GM18861 (cell line): ENCODE results near the gene CRACDL.
"Not testable (repeated sequence)": the region's sequence is repeated elsewhere in the genome, so short reads cannot be mapped to it uniquely, and the experiment has no call there.

Experiments used
- ATAC-seq: cut with Tn5 transposase; IDR thresholded peaks from one replicate; pipeline ENCODE4 v1.9.1; 2021; ENCODE audit not compliant: unreplicated experiment

Gene CRACDL

DNA sequence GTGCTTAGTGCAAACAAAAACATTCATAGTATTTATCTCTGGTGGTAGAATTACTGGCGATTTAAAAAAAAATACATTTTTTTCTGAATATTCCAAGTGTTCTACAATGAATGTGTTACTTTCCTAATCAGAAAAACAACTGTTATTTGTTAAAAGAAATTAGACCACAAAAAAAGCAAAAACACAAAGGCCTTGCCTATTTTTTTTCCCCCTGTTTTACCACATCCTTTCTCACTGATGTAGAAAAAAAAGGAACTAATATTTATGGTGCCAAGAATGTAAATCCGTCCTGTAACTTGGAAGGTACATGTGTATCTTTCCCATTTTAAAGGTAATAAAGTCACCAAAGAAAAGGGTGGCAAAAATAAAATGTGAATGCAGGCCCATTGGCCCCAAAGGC, 176.7 kb downstream of the CRACDL start:
- no peak for ATAC-seq

DNA sequence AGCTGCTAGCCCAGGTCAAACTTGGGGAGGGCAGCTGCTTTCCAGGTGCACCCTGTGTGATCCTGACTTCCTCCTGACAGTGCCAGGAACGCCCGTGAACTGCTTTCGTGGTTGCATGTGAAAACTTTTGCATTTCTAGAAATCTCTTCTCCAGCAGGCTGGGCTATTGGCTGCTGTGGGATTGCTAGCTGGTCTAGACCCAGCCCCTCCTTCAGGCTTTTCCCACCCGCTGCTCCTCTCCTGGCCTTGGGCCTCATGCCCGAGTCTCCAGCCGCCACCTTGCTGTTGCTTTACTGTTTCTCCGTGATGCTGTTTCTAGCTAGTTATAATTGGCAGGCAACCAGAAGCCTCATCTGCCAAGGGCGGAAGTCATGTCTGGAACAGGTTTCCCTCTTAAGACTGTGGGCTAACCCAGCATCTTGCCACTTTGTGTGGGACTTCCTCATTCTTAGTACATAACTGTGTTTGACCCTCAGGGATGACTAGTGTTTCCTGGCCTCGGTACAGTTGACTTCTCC, 178.1 kb downstream of the CRACDL start:
- ATAC-seq = peak; percentile 87

- no peak for ATAC-seq
Measured at GRCh38 chr2:98753801-98754200, 182.2 kb downstream of the CRACDL start.

DNA sequence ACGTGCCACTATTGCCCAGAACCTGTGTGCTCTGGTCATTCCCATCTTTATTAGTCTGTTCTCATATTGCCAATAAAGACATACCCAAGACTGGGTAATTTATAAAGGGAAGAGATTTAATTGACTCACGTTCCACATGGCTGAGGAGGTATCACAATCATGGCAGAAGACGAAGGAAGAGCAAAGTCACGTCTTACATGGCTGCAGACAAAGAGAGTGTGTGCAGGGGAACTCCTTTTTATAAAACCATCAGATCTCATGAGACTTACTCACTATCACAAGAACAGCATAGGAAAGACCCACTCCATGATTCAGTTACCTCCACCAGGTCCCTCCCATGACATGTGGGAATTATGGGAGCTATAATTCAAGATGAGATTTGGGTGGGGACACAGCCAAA, 183.3 kb downstream of the CRACDL start:
- not testable (repeated sequence) for ATAC-seq

DNA sequence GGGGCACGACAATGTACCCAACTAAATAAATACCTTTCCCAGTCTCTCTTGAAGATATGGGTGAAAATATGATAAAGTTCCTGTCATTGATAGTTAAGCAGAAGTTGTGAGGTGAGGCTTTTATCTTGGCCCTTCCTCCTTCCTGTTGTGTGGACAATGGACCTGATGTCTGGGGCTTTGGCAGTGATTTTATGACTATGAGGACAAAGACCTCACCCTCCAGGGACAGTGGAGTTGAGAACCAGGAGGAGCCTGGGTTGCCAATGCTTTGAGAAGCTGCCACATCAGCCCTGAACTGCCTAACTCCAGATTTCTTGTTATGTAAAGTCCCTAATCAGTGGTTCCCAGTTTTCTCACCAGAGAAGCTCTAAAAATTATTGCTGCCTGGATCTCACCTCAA, 184.3 kb downstream of the CRACDL start:
- no peak for ATAC-seq

DNA sequence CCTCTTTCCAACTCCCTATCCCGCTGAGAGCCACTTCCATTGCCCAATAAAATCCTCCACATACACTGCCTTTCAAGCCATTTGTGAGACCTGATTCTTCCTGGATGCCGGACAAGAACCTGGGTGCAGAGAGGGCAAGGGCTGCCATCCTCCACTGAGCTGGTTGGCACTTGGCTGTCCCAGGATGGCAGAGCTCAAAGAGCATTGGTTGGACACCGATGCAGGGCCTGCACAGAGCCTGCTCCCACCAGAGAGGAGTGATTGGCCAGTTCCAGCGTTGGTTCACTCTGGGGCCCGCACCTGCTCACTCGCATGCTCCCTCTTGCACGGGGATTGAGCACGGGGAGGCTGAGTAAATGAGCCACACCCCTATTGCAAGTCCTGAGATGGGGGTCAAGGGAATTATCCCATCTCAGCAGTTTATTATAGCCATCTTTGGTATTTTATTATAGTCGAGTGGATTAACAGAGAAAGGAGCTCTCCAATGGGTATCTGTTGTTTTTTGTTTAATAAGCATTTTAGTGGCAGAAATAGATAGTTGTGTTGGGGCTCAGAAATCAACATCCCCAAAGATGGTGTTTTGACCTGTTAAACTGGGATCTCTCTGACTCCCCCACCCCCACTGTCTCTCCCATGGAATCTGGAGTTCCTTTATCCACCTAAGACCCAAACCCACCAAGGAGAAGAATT, 185.3 kb downstream of the CRACDL start:
- ATAC-seq = no peak

- ATAC-seq = no peak
Measured at GRCh38 chr2:98749066-98749450, 187.0 kb downstream of the CRACDL start.

- ATAC-seq = no peak
Measured at GRCh38 chr2:98748292-98749065, 187.5 kb downstream of the CRACDL start.

DNA sequence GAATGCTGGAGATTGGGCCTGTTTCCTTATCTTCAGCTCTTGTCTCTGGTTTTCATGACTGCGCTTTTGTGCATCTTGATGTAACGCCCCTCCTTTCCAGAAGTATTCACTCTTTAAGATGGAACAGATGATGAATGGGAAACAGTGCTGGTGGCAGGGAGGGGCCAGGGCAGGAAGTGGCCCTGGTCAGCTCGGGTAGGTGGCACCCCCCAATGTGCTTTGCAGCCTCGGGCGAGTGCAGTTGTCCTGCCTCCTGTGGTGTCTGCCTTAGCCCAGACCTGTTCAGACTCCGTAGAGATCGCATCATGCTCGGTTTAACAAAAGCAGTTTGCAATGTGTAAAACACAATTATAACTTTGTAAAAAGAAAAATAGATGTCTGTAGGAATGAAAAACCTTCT, 188.1 kb downstream of the CRACDL start:
- ATAC-seq = no peak

DNA sequence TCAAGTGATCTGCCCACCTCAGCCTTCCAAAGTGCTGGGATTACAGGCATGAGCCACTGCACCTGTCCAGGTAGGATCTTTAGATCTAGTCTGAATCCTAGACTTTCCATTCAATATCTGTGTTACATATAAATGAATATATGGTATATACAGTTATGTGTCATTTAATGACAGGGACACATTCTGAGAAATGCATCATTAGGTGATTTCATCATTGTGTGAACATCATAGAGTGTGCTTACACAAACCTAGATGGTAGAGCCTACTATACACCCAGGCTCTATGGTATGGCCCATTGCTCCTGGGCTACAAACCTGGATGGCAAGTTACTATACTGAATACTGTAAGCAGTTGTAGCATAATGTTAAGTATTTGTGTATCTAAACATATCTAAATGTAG, 189.6 kb downstream of the CRACDL start:
- no peak for ATAC-seq

- ATAC-seq = no peak
Measured at GRCh38 chr2:98744595-98744994, 191.4 kb downstream of the CRACDL start.
